ENCODE measurements around the gene VAV3.

GRCh38 chr1:107695341-107695740 lies 269.6 kb downstream of the VAV3 start:
- no peak for TF ChIP-seq CTCF (IDR thresholded peaks at IDR 0.05 in 2 of 3, conservative IDR thresholded peaks at IDR 0.05 in 1 of 3; ENCODE audit: control insufficient read depth in 2 of 3, extremely low read depth in 1 of 3, insufficient read depth in 1 of 3, low read depth in 3 of 3, low read length in 3 of 3)
- no peak for TF ChIP-seq SRF (IDR thresholded peaks at IDR 0.05; ENCODE audit: low read depth in 2 of 2, low read length in 2 of 2)
- TF ChIP-seq RAD21 (IDR thresholded peaks at IDR 0.05; ENCODE audit: insufficient read depth, low read depth, low read length): no peak
- no peak for TF ChIP-seq KDM1A (IDR thresholded peaks at IDR 0.05; ENCODE audit: borderline replicate concordance)
- no peak for TF ChIP-seq SMAD5 (IDR thresholded peaks at IDR 0.05; ENCODE audit: low read depth)
- TF ChIP-seq POLR2AphosphoS5 (IDR thresholded peaks at IDR 0.05; ENCODE audit: low read length): no peak
- no peak for TF ChIP-seq NFIC (IDR thresholded peaks at IDR 0.05; ENCODE audit: low read depth, low read length)
- TF ChIP-seq ATF2 (IDR thresholded peaks at IDR 0.05; ENCODE audit: low read length): no peak

Measured in GM12878 (cell line).